Trophoblast cell (in vitro differentiated cells and primary cell): ENCODE data around the gene LRP1B.

Source experiments
- DNase-seq, 2 donors: peaks; one replicate each; pipeline ENCODE4 v3.0.0-alpha.2; 2016
- H2AFZ ChIP-seq: 2 replicates; pipeline ENCODE4 v1.6.1; 2013; ENCODE audit warnings: low read length, moderate library complexity, mild to moderate bottlenecking; ENCODE audit not compliant: insufficient read depth, poor library complexity
- H2AK5ac ChIP-seq: 2 replicates; pipeline ENCODE4 v1.6.1; 2013; ENCODE audit warnings: mild to moderate bottlenecking, low read length
- H2BK120ac ChIP-seq: 2 replicates; pipeline ENCODE4 v1.6.1; 2013; ENCODE audit warnings: low read length, mild to moderate bottlenecking, moderate library complexity; ENCODE audit not compliant: insufficient read depth, poor library complexity
- H2BK12ac ChIP-seq: 2 replicates; pipeline ENCODE4 v1.6.1; 2013; ENCODE audit warnings: mild to moderate bottlenecking, low read length, moderate library complexity
- H2BK5ac ChIP-seq: 2 replicates; pipeline ENCODE4 v1.6.1; 2013; ENCODE audit warnings: low read length, low read depth, moderate library complexity, mild to moderate bottlenecking; ENCODE audit not compliant: poor library complexity
- H3K14ac ChIP-seq: 2 replicates; pipeline ENCODE4 v1.6.1; 2013; ENCODE audit warnings: mild to moderate bottlenecking, low read length
- H3K18ac ChIP-seq: 2 replicates; pipeline ENCODE4 v1.6.1; 2013; ENCODE audit warnings: mild to moderate bottlenecking, low read length
- H3K23ac ChIP-seq: 2 replicates; pipeline ENCODE4 v1.6.1; 2013; ENCODE audit warnings: low read length
- H3K27ac ChIP-seq: 2 replicates; pipeline ENCODE4 v1.5.1; 2013; ENCODE audit warnings: low read depth, mild to moderate bottlenecking, inconsistent platforms, low read length, moderate library complexity
- H3K27me3 ChIP-seq: 2 replicates; pipeline ENCODE4 v1.6.1; 2013; ENCODE audit warnings: inconsistent platforms, mild to moderate bottlenecking, low read length, moderate library complexity; ENCODE audit not compliant: insufficient read depth
- H3K36me3 ChIP-seq, 2 experiments: 1 replicate in 1 of 2; 2 replicates in 1 of 2; pipeline ENCODE4 v1.6.1; 2013; ENCODE audit warnings: low read length in 2 of 2, mild to moderate bottlenecking in 2 of 2, moderate library complexity in 1 of 2; ENCODE audit not compliant: insufficient read depth in 2 of 2, control insufficient read depth in 1 of 2
- H3K4ac ChIP-seq: 2 replicates; pipeline ENCODE4 v1.6.1; 2013; ENCODE audit warnings: low read depth, mild to moderate bottlenecking, low read length, moderate library complexity
- H3K4me1 ChIP-seq, 2 experiments: 1 replicate in 1 of 2; 2 replicates in 1 of 2; pipeline ENCODE4 v1.6.1; 2013; ENCODE audit warnings: low read length in 2 of 2, mild to moderate bottlenecking in 2 of 2, moderate library complexity in 1 of 2; ENCODE audit not compliant: insufficient read depth in 2 of 2, control insufficient read depth in 1 of 2
- H3K4me2 ChIP-seq: 2 replicates; pipeline ENCODE4 v1.6.1; 2013; ENCODE audit warnings: inconsistent platforms, mild to moderate bottlenecking, low read length, moderate library complexity
- H3K4me3 ChIP-seq: 2 replicates; pipeline ENCODE4 v1.5.1; 2013; ENCODE audit warnings: mild to moderate bottlenecking, low read depth, low read length, inconsistent platforms
- H3K79me1 ChIP-seq: one replicate; pipeline ENCODE4 v1.6.1; 2013; ENCODE audit warnings: low read length
- H3K79me2 ChIP-seq: 2 replicates; pipeline ENCODE4 v1.6.1; 2013; ENCODE audit warnings: low read length, mild to moderate bottlenecking; ENCODE audit not compliant: control insufficient read depth, insufficient read depth, poor library complexity
- H3K9ac ChIP-seq: 2 replicates; pipeline ENCODE4 v1.6.1; 2013; ENCODE audit warnings: mild to moderate bottlenecking, low read length
- H3K9me3 ChIP-seq: 2 replicates; pipeline ENCODE4 v1.6.1; 2013; ENCODE audit warnings: low read depth, mild to moderate bottlenecking, control low read depth, inconsistent platforms, low read length; ENCODE audit not compliant: insufficient read depth
- H4K12ac ChIP-seq: 2 replicates; pipeline ENCODE4 v1.6.1; 2013; ENCODE audit warnings: low read depth, mild to moderate bottlenecking, low read length, moderate library complexity
- H4K8ac ChIP-seq: 2 replicates; pipeline ENCODE4 v1.6.1; 2013; ENCODE audit warnings: low read depth, mild to moderate bottlenecking, low read length, moderate library complexity
- H4K91ac ChIP-seq: one replicate; pipeline ENCODE4 v1.6.1; 2013; ENCODE audit warnings: low read depth, mild to moderate bottlenecking, low read length, moderate library complexity
- WGBS: extraction: QIAGEN DNeasy Blood & Tissue Kit; methylation state at CpG from one replicate; pipeline ENCODE4 v1.1.7; 2013; ENCODE audit warnings: missing lambda C conversion rate; ENCODE audit not compliant: insufficient read length, insufficient coverage; ENCODE audit errors: extremely low coverage; 5-methylcytosine and 5-hydroxymethylcytosine counted together

Gene LRP1B

DNA sequence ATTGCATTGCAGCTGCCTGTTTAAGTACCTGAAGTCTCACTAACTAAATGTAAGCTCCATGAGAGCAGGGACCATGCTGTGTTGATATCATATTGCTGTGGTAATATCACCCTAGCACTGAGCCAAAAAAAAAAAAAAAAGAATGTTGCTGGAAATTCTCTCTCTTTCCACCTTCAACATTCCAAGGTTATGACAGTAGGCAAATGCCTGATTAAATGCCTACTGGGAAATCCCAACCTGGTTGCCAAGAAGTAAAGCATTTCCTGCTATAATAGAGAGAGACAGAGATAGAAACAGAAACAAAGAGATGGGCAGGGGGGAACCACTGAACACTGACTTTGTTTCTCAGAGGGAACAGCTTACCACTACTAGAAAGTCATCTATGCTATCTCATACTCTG, 1604.2 kb downstream of the LRP1B start:
- H2BK12ac ChIP-seq, result no peak overlapping the region
- no peak overlapping the region for H3K27ac ChIP-seq
- H3K36me3 ChIP-seq, result no peaks in the 10 kb centered on the region
- no peaks in the 10 kb centered on the region for H3K79me1 ChIP-seq
- H3K27me3 ChIP-seq, result no peaks in the 10 kb centered on the region
- H3K79me2 ChIP-seq, result no peaks in the 10 kb centered on the region
- H3K4me1 ChIP-seq, result no peaks in the 10 kb centered on the region
- H2BK5ac ChIP-seq, result no peak overlapping the region
- peak in 1 of 2 donors; percentile 39 for DNase-seq
- H2AFZ ChIP-seq, result no peak overlapping the region
- no peak overlapping the region for H2AK5ac ChIP-seq
- H3K23ac ChIP-seq, result no peak overlapping the region
- H3K4ac ChIP-seq, result no peak overlapping the region
- no peak overlapping the region for H3K18ac ChIP-seq
- no peak overlapping the region for H3K4me3 ChIP-seq
- no peak overlapping the region for H4K12ac ChIP-seq
- no peak overlapping the region for H2BK120ac ChIP-seq
- H3K9ac ChIP-seq, result no peak overlapping the region
- no peaks in the 10 kb centered on the region for H3K9me3 ChIP-seq
- no peak overlapping the region for H4K91ac ChIP-seq
- H3K14ac ChIP-seq, result no peak overlapping the region
- H4K8ac ChIP-seq, result no peak overlapping the region
- no peak overlapping the region for H3K4me2 ChIP-seq

DNA sequence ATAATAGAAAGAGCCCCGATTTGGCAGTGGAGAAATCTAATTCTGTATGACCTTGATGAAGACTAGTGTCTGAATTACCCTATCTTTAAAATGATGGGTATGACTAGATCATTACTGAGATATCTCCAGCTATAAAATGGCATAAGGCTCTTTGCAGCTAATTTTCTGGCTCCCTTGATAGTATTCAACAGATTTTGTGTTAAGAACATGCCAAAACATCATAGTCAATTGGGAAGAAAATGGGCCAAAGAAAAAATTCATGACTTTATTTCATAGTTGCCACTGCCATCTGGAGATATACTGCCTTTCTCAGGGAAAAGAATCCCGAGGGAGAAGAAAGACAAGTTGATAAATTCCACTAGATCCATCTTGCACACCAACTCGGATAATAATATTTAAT, 1618.7 kb downstream of the LRP1B start:
- H3K4me2 ChIP-seq, result no peak overlapping the region
- H2AFZ ChIP-seq, result no peak overlapping the region

DNA sequence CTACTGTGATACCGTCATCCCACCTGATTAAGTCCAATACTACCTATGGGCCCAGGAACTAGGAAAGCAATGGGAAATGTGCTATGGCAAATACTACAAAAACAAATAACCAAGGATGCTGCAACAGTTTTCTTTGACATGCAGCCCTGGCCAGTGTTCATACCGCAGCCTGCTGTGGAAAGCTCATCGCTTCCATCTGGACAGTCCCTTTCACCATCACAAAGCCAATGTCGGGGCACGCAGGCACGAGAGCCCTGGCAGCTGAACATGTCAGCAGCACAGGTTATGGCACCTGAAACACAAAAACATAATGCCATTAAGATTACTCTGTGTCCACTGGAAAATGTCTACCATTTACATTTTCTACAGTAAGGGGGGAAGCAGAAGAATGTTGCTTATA, 1621.1 kb downstream of the LRP1B start:
- no peak overlapping the region for H3K27ac ChIP-seq
- no peak overlapping the region for H3K14ac ChIP-seq
- no peak overlapping the region for H3K23ac ChIP-seq
- no peak for DNase-seq
- H4K8ac ChIP-seq, result no peak overlapping the region
- H4K91ac ChIP-seq, result no peak overlapping the region
- H4K12ac ChIP-seq, result no peak overlapping the region
- H2BK12ac ChIP-seq, result no peak overlapping the region
- H2BK120ac ChIP-seq, result no peak overlapping the region
- H3K4ac ChIP-seq, result no peak overlapping the region
- H3K9me3 ChIP-seq, result no peaks in the 10 kb centered on the region
- no peak overlapping the region for H2AFZ ChIP-seq
- no peak overlapping the region for H3K18ac ChIP-seq
- no peaks in the 10 kb centered on the region for H3K36me3 ChIP-seq
- no CpG with 5 or more reads among the region's 6 CpGs for WGBS
- no peak overlapping the region for H3K4me3 ChIP-seq
- H3K79me2 ChIP-seq, result no peaks in the 10 kb centered on the region
- no peaks in the 10 kb centered on the region for H3K79me1 ChIP-seq
- H2BK5ac ChIP-seq, result no peak overlapping the region
- H2AK5ac ChIP-seq, result no peak overlapping the region
- H3K27me3 ChIP-seq, result no peaks in the 10 kb centered on the region
- no peak overlapping the region for H3K4me2 ChIP-seq
- no peak overlapping the region for H3K9ac ChIP-seq
- no peaks in the 10 kb centered on the region for H3K4me1 ChIP-seq

More for the DNA sequence above, 1618.7 kb downstream of the LRP1B start:
- H3K4me1 ChIP-seq, result no peaks in the 10 kb centered on the region
- no peak overlapping the region for H4K12ac ChIP-seq
- H3K23ac ChIP-seq, result no peak overlapping the region
- no peaks in the 10 kb centered on the region for H3K36me3 ChIP-seq
- no peak overlapping the region for H2BK120ac ChIP-seq
- H3K79me1 ChIP-seq, result no peaks in the 10 kb centered on the region
- no peak overlapping the region for H3K4me3 ChIP-seq
- no peak overlapping the region for H2BK12ac ChIP-seq
- WGBS, result no CpG with 5 or more reads among the region's 3 CpGs
- no peak overlapping the region for H4K91ac ChIP-seq
- no peak overlapping the region for H3K9ac ChIP-seq
- no peak overlapping the region for H3K4ac ChIP-seq
- H3K27me3 ChIP-seq, result no peaks in the 10 kb centered on the region
- H3K27ac ChIP-seq, result no peak overlapping the region
- no peak overlapping the region for H2AK5ac ChIP-seq
- no peaks in the 10 kb centered on the region for H3K9me3 ChIP-seq
- H3K79me2 ChIP-seq, result no peaks in the 10 kb centered on the region
- H4K8ac ChIP-seq, result no peak overlapping the region
- H3K18ac ChIP-seq, result no peak overlapping the region
- no peak overlapping the region for H3K14ac ChIP-seq
- H2BK5ac ChIP-seq, result no peak overlapping the region
- DNase-seq, result no peak

DNA sequence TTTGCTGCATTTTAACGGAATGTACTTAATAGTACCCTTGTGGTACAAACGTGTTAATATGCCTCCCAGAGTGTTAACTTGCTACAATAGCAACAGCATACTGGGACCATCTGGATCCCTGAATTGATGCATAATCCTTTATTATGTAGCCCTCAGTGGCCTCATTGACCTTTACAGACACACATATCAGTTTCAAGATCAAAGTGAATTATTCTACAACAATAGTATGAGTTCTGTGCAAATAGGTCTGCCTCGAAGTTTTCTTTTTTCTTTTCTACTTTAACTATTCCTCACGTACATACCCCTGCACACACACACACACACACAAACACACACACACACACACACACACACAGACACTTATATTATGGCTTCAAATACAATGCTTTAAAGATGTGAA, 1622.1 kb downstream of the LRP1B start:
- Histone ChIP-seq H2BK120ac (no peak overlapping the region), H2BK12ac (no peak overlapping the region), H3K4me1 (no peaks in the 10 kb centered on the region), H3K9me3 (no peaks in the 10 kb centered on the region), H3K9ac (no peak overlapping the region), H3K79me2 (no peaks in the 10 kb centered on the region), H2BK5ac (no peak overlapping the region), H3K27ac (no peak overlapping the region), H4K8ac (no peak overlapping the region), H3K4me3 (no peak overlapping the region), H4K91ac (no peak overlapping the region), H3K23ac (no peak overlapping the region), H3K36me3 (no peaks in the 10 kb centered on the region), H2AK5ac (no peak overlapping the region), H3K79me1 (no peaks in the 10 kb centered on the region), H3K4ac (no peak overlapping the region), H2AFZ (no peak overlapping the region), H4K12ac (no peak overlapping the region), H3K14ac (no peak overlapping the region), H3K27me3 (no peaks in the 10 kb centered on the region), H3K4me2 (no peak overlapping the region), H3K18ac (no peak overlapping the region)
- WGBS, result no CpG with 5 or more reads among the region's 4 CpGs
- no peak for DNase-seq
